ENCODE data around the gene CYP4F8.

DNA sequence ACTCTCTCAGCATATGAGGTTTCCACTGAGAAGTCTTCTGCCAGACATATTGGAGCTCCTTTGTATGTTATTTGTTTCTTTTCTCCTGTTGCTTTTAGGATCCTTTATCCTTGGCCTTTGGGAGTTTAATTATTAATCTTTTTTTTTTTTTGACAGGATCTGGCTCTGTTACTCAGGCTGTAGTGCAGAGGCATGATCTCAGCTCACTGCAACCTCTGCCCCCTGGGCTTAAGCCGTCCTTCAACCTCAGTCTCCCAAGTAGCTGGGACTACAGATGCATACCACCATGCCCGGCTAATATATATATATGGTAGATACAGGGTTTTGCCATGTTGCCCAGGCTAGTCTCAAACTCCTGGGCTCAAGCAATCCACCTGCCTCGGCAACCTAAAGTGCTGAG lies 19.1 kb downstream of the CYP4F8 start:
- TF ChIP-seq, protein P1, sequence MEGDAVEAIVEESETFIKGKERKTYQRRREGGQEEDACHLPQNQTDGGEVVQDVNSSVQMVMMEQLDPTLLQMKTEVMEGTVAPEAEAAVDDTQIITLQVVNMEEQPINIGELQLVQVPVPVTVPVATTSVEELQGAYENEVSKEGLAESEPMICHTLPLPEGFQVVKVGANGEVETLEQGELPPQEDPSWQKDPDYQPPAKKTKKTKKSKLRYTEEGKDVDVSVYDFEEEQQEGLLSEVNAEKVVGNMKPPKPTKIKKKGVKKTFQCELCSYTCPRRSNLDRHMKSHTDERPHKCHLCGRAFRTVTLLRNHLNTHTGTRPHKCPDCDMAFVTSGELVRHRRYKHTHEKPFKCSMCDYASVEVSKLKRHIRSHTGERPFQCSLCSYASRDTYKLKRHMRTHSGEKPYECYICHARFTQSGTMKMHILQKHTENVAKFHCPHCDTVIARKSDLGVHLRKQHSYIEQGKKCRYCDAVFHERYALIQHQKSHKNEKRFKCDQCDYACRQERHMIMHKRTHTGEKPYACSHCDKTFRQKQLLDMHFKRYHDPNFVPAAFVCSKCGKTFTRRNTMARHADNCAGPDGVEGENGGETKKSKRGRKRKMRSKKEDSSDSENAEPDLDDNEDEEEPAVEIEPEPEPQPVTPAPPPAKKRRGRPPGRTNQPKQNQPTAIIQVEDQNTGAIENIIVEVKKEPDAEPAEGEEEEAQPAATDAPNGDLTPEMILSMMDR (IDR thresholded peaks at IDR 0.05): no peak
- no peak for TF ChIP-seq POLR2AphosphoS5 (IDR thresholded peaks at IDR 0.05)
- TF ChIP-seq POLR2A (IDR thresholded peaks at IDR 0.05): no peak

Measured in upper lobe of left lung (tissue), 4 donors.